ENCODE measurements around the gene COLGALT1.
"Not testable (repeated sequence)": the region's sequence is repeated elsewhere in the genome, so short reads cannot be mapped to it uniquely, and the experiment has no call there.

The COLGALT1 gene

GRCh38 chr19:17562561-17562960, 7.1 kb downstream of the COLGALT1 start:
- no peak for DNase-seq

- no peak for DNase-seq
These were observed 9.3 kb downstream of the COLGALT1 start for GRCh38 chr19:17564781-17565180.

GRCh38 chr19:17565611-17566010, 10.2 kb downstream of the COLGALT1 start:
- DNase-seq = no peak

GRCh38 chr19:17567940-17568339, 12.5 kb downstream of the COLGALT1 start:
- no peak for DNase-seq

- not testable (repeated sequence) for DNase-seq
These were observed 14.8 kb downstream of the COLGALT1 start for GRCh38 chr19:17570291-17570690.

- DNase-seq = no peak
These were observed 15.3 kb downstream of the COLGALT1 start for GRCh38 chr19:17570791-17571190.

- DNase-seq = no peak
These were observed 17.2 kb downstream of the COLGALT1 start for GRCh38 chr19:17572638-17573037.

- no peak for DNase-seq
These were observed 20.7 kb downstream of the COLGALT1 start for GRCh38 chr19:17575871-17576757.

- DNase-seq = no peak
These were observed 21.5 kb downstream of the COLGALT1 start for GRCh38 chr19:17576758-17577456.

GRCh38 chr19:17577457-17578097, 22.1 kb downstream of the COLGALT1 start:
- DNase-seq = no peak

- no peak for DNase-seq
These were observed 24.3 kb downstream of the COLGALT1 start for GRCh38 chr19:17579661-17580244.

GRCh38 chr19:17580470-17581144, 25.2 kb downstream of the COLGALT1 start:
- no peak for DNase-seq

- no peak for DNase-seq
These were observed 25.9 kb downstream of the COLGALT1 start for GRCh38 chr19:17581211-17581874.

GRCh38 chr19:17582613-17583012, 27.2 kb downstream of the COLGALT1 start:
- no peak for DNase-seq

- DNase-seq = no peak
These were observed 28.7 kb downstream of the COLGALT1 start for GRCh38 chr19:17584132-17584531.

- DNase-seq = not testable (repeated sequence)
These were observed 29.9 kb downstream of the COLGALT1 start for GRCh38 chr19:17585395-17585794.

- DNase-seq = no peak
These were observed 35.4 kb downstream of the COLGALT1 start for GRCh38 chr19:17590866-17591265.

- DNase-seq = not testable (repeated sequence)
These were observed 38.8 kb downstream of the COLGALT1 start for GRCh38 chr19:17594296-17594695.

- not testable (repeated sequence) for DNase-seq
These were observed 42.6 kb downstream of the COLGALT1 start for GRCh38 chr19:17598063-17598462.

GRCh38 chr19:17598953-17599352, 43.5 kb downstream of the COLGALT1 start:
- DNase-seq = no peak

- DNase-seq = no peak
These were observed 44.3 kb downstream of the COLGALT1 start for GRCh38 chr19:17599780-17600179.

- no peak for DNase-seq
These were observed 46.2 kb downstream of the COLGALT1 start for GRCh38 chr19:17601683-17602082.

Measured in activated effector memory CD4-positive, alpha-beta T cell treated with anti-CD3 and anti-CD28 coated beads, Interleukin-2, amount 50 U/mL, for 16 hours (primary cell).